ENCODE results near the gene SEC24D. TPM values are rescaled to one million over a fixed set of nuclear protein-coding genes. Genes with fewer than 3 reads are reported as not detected.
A peak's percentile ranks its signal among the peaks of the same experiment; 100 is the strongest.

The SEC24D gene
- total and polyA plus RNA-seq, 5 experiments from 2014 or later = 7.2 to 19.8 (median 9.8) TPM

GRCh38 chr4:118839221-118839927, 3.4 kb upstream of the SEC24D start:
- POLR2A ChIA-PET = no interaction called here
- no peaks in the 10 kb centered on the region for H3K9me3 Mint-ChIP-seq
- H3K27me3 Mint-ChIP-seq = peaks cover 0 to 7% (median 0%) of the 10 kb centered on the region in 5 donors
- H3K4me1 Mint-ChIP-seq = peaks cover 6 to 16% (median 14%) of the 10 kb centered on the region in 4 donors
- DNase-seq = no peak
- peaks cover 0 to 4% (median 0%) of the 10 kb centered on the region in 3 donors for H3K36me3 Mint-ChIP-seq
- ATAC-seq = no peak
- H3K27ac Mint-ChIP-seq = no peak overlapping the region
- H3K4me3 Mint-ChIP-seq = no peak overlapping the region

GRCh38 chr4:118837121-118837507, 1.2 kb upstream of the SEC24D start:
- Mint-ChIP-seq H3K4me1 (peaks cover 6 to 25% (median 17%) of the 10 kb centered on the region in 4 donors), H3K4me3 (peak overlapping the region; percentile 93 to 100 (median 100)), H3K9me3 (no peaks in the 10 kb centered on the region), H3K27me3 (peaks cover 0 to 4% (median 0%) of the 10 kb centered on the region in 5 donors), H3K27ac (peak overlapping the region in 4 of 10 donors; percentile 46 to 96 (median 74)), H3K36me3 (peaks cover 4 to 8% (median 4%) of the 10 kb centered on the region in 3 donors)
- POLR2A ChIA-PET = interaction anchor here (1.1 to 1.2 kb wide), 2 partner anchors 13 to 14 kb away, joined by 3 to 5 read pairs; no protein-coding TSS in a partner anchor
- no peak for DNase-seq
- no peak for ATAC-seq

- peak; percentile 53 to 82 for ATAC-seq
- Mint-ChIP-seq H3K9me3 (no peaks in the 10 kb centered on the region), H3K27me3 (peaks cover 0 to 4% (median 0%) of the 10 kb centered on the region in 5 donors), H3K4me1 (peaks cover 6 to 28% (median 17%) of the 10 kb centered on the region in 4 donors), H3K27ac (peak overlapping the region; percentile 91 to 99 (median 96)), H3K4me3 (peak overlapping the region; percentile 93 to 100 (median 100)), H3K36me3 (peaks cover 4 to 14% (median 8%) of the 10 kb centered on the region in 3 donors)
- POLR2A ChIA-PET = interaction anchor here (1.2 kb wide), 1 partner anchor 14 kb away, joined by 5 read pairs; no protein-coding TSS in a partner anchor
- peak in 7 of 10 donors; percentile 7 to 72 (median 49) for DNase-seq
Measured at GRCh38 chr4:118836301-118837120, 585 bp upstream of the SEC24D start.

GRCh38 chr4:118834960-118835569, 861 bp downstream of the SEC24D start:
- Mint-ChIP-seq H3K36me3 (peaks cover 4 to 18% (median 12%) of the 10 kb centered on the region in 3 donors), H3K4me1 (peaks cover 8 to 31% (median 21%) of the 10 kb centered on the region in 4 donors), H3K4me3 (peak overlapping the region; percentile 93 to 100 (median 100)), H3K27ac (peak overlapping the region; percentile 68 to 95 (median 92)), H3K27me3 (peaks cover 0 to 4% (median 0%) of the 10 kb centered on the region in 5 donors), H3K9me3 (no peaks in the 10 kb centered on the region)
- POLR2A ChIA-PET = interaction anchor here (1.2 kb wide), 1 partner anchor 150 kb away, joined by 4 read pairs; the partner anchor contains the start of gene METTL14
- DNase-seq (peak in 9 of 10 donors; percentile 8 to 38 (median 27)), ATAC-seq (peak; percentile 40 to 41)

- peaks cover 0 to 2% (median 0%) of the 10 kb centered on the region in 5 donors for H3K27me3 Mint-ChIP-seq
- no peak overlapping the region for H3K27ac Mint-ChIP-seq
- H3K4me3 Mint-ChIP-seq = peak overlapping the region in 6 of 10 donors; percentile 4 to 56 (median 26)
- no peak for ATAC-seq
- DNase-seq = no peak
- H3K4me1 Mint-ChIP-seq = peaks cover 8 to 31% (median 21%) of the 10 kb centered on the region in 4 donors
- POLR2A ChIA-PET = no interaction called here
- H3K36me3 Mint-ChIP-seq = peaks cover 4 to 23% (median 14%) of the 10 kb centered on the region in 3 donors
- no peaks in the 10 kb centered on the region for H3K9me3 Mint-ChIP-seq
Measured at GRCh38 chr4:118834070-118834469, 1.9 kb downstream of the SEC24D start.

- POLR2A ChIA-PET = no interaction called here
- peaks cover 12 to 35% (median 25%) of the 10 kb centered on the region in 4 donors for H3K4me1 Mint-ChIP-seq
- no peak for ATAC-seq
- no peaks in the 10 kb centered on the region for H3K9me3 Mint-ChIP-seq
- peak overlapping the region in 1 of 10 donors; percentile 19 for H3K27ac Mint-ChIP-seq
- peak overlapping the region in 1 of 10 donors; percentile 48 for H3K4me3 Mint-ChIP-seq
- no peak for DNase-seq
- H3K27me3 Mint-ChIP-seq = peaks cover 0 to 2% (median 0%) of the 10 kb centered on the region in 5 donors
- H3K36me3 Mint-ChIP-seq = peaks cover 4 to 28% (median 18%) of the 10 kb centered on the region in 3 donors
Measured at GRCh38 chr4:118833192-118833820, 2.6 kb downstream of the SEC24D start.

GRCh38 chr4:118829107-118829506, 6.8 kb downstream of the SEC24D start:
- peaks cover 12 to 31% (median 23%) of the 10 kb centered on the region in 4 donors for H3K4me1 Mint-ChIP-seq
- no peak for ATAC-seq
- no peak overlapping the region for H3K4me3 Mint-ChIP-seq
- POLR2A ChIA-PET = no interaction called here
- no peaks in the 10 kb centered on the region for H3K27me3 Mint-ChIP-seq
- no peaks in the 10 kb centered on the region for H3K9me3 Mint-ChIP-seq
- no peak for DNase-seq
- H3K36me3 Mint-ChIP-seq = peaks cover 0 to 38% (median 24%) of the 10 kb centered on the region in 3 donors
- H3K27ac Mint-ChIP-seq = no peak overlapping the region

- POLR2A ChIA-PET = no interaction called here
- DNase-seq (no peak), ATAC-seq (no peak)
- peaks cover 12 to 37% (median 21%) of the 10 kb centered on the region in 4 donors for H3K4me1 Mint-ChIP-seq
- H3K36me3 Mint-ChIP-seq = peaks cover 6 to 48% (median 30%) of the 10 kb centered on the region in 3 donors
- H3K9me3 Mint-ChIP-seq = no peaks in the 10 kb centered on the region
- no peaks in the 10 kb centered on the region for H3K27me3 Mint-ChIP-seq
- no peak overlapping the region for H3K27ac Mint-ChIP-seq
- H3K4me3 Mint-ChIP-seq = no peak overlapping the region
Measured at GRCh38 chr4:118826723-118827444, 9.0 kb downstream of the SEC24D start.

- ATAC-seq (no peak), DNase-seq (no peak)
- Mint-ChIP-seq H3K4me3 (no peak overlapping the region), H3K36me3 (peaks cover 6 to 43% (median 27%) of the 10 kb centered on the region in 3 donors), H3K27ac (peak overlapping the region in 1 of 10 donors; percentile 3), H3K9me3 (no peaks in the 10 kb centered on the region), H3K4me1 (peaks cover 12 to 35% (median 21%) of the 10 kb centered on the region in 4 donors), H3K27me3 (no peaks in the 10 kb centered on the region)
- POLR2A ChIA-PET = no interaction called here
Measured at GRCh38 chr4:118825799-118826198, 10.1 kb downstream of the SEC24D start.

- H3K4me1 Mint-ChIP-seq = peaks cover 9 to 32% (median 19%) of the 10 kb centered on the region in 4 donors
- H3K36me3 Mint-ChIP-seq = peaks cover 6 to 35% (median 23%) of the 10 kb centered on the region in 3 donors
- POLR2A ChIA-PET = no interaction called here
- no peaks in the 10 kb centered on the region for H3K27me3 Mint-ChIP-seq
- H3K27ac Mint-ChIP-seq = no peak overlapping the region
- H3K9me3 Mint-ChIP-seq = no peaks in the 10 kb centered on the region
- no peak for ATAC-seq
- no peak for DNase-seq
- H3K4me3 Mint-ChIP-seq = no peak overlapping the region
Measured at GRCh38 chr4:118824141-118824540, 11.8 kb downstream of the SEC24D start.

GRCh38 chr4:118823471-118823870, 12.5 kb downstream of the SEC24D start:
- Mint-ChIP-seq H3K36me3 (peaks cover 6 to 30% (median 18%) of the 10 kb centered on the region in 3 donors), H3K4me3 (no peak overlapping the region), H3K4me1 (peaks cover 9 to 26% (median 15%) of the 10 kb centered on the region in 4 donors), H3K27me3 (no peaks in the 10 kb centered on the region), H3K27ac (no peak overlapping the region), H3K9me3 (no peaks in the 10 kb centered on the region)
- ATAC-seq = no peak
- POLR2A ChIA-PET = no interaction called here
- DNase-seq = no peak
